Measurements from ENCODE around the gene MEAK7.

Gene MEAK7

GRCh38 chr16:84463221-84463620 is 41.2 kb downstream of the MEAK7 start:
- no peak for DNase-seq

- DNase-seq = no peak
Observed at GRCh38 chr16:84462296-84463210, 41.9 kb downstream of the MEAK7 start.

- no peak for DNase-seq
Observed at GRCh38 chr16:84461413-84462295, 42.8 kb downstream of the MEAK7 start.

- DNase-seq = no peak
Observed at GRCh38 chr16:84461029-84461412, 43.4 kb downstream of the MEAK7 start.

GRCh38 chr16:84460406-84461028 is 43.9 kb downstream of the MEAK7 start:
- DNase-seq = no peak

GRCh38 chr16:84459941-84460405 is 44.5 kb downstream of the MEAK7 start:
- no peak for DNase-seq

- no peak for DNase-seq
Observed at GRCh38 chr16:84459533-84459894, 44.9 kb downstream of the MEAK7 start.

GRCh38 chr16:84458606-84459532 is 45.6 kb downstream of the MEAK7 start:
- no peak for DNase-seq

GRCh38 chr16:84455031-84455430 is 49.4 kb downstream of the MEAK7 start:
- no peak for DNase-seq

Data from suppressor macrophage treated with lipopolysaccharide for 4 hours (primary cell).